ENCODE data around the gene SCAMP5.

DNA sequence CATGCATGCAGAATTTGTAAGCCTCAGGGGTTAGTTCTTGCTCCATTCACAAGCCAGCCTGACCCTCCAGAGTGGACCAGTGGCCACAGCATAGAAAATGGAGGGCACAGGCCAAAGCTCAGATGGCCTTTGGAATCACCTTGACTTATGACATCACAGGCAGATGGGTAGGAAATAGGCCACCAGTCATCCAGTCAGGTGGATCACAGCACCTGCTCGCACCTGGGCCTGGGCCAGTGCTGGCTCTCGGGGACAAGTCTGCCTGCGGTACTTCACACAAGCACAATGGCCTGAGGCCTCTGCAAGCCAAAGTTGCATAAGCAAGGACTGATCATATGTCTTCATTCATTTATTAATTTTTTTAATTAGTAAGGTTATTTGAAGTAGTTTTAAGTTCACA, 67.3 kb downstream of the SCAMP5 start:
- TF ChIP-seq, protein P1, sequence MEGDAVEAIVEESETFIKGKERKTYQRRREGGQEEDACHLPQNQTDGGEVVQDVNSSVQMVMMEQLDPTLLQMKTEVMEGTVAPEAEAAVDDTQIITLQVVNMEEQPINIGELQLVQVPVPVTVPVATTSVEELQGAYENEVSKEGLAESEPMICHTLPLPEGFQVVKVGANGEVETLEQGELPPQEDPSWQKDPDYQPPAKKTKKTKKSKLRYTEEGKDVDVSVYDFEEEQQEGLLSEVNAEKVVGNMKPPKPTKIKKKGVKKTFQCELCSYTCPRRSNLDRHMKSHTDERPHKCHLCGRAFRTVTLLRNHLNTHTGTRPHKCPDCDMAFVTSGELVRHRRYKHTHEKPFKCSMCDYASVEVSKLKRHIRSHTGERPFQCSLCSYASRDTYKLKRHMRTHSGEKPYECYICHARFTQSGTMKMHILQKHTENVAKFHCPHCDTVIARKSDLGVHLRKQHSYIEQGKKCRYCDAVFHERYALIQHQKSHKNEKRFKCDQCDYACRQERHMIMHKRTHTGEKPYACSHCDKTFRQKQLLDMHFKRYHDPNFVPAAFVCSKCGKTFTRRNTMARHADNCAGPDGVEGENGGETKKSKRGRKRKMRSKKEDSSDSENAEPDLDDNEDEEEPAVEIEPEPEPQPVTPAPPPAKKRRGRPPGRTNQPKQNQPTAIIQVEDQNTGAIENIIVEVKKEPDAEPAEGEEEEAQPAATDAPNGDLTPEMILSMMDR (IDR thresholded peaks at IDR 0.05) = no peak
- no peak for TF ChIP-seq CEBPB (IDR thresholded peaks at IDR 0.05)
- TF ChIP-seq, protein P2, sequence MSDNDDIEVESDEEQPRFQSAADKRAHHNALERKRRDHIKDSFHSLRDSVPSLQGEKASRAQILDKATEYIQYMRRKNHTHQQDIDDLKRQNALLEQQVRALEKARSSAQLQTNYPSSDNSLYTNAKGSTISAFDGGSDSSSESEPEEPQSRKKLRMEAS (IDR thresholded peaks at IDR 0.05) = no peak

Measured in A549 (cell line).